ENCODE measurements around the gene C19orf67.

DNA sequence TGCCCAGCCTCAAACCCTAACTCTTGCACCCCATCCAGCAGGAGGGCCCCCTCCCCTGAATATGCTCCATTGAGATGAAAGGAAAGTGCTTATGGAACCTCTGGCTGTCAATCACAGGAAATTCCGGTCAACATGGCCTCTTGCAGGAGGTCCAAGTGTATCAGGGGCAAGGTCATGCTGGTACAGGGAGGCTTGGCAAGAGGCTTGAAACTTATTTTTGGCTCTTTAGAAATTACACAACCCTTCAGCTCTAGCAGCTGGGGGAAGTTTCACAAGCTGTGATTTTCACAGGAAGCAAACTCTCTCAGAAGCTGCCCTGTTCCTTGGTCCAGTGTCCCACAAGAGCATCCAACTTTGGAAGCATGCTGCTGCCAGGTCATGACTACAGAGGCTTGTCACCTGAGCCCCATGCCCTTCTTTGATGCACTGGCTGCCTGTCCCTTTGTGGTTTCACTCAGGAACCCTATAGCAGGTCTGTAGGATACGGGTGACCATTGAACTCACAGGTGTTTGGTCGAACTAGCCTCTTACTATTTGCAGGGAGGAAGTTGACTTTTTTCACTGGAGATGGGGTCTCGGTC is 42.4 kb upstream of the C19orf67 start:
- TF ChIP-seq POLR2A (IDR thresholded peaks at IDR 0.05): no peak
- TF ChIP-seq, protein P1, sequence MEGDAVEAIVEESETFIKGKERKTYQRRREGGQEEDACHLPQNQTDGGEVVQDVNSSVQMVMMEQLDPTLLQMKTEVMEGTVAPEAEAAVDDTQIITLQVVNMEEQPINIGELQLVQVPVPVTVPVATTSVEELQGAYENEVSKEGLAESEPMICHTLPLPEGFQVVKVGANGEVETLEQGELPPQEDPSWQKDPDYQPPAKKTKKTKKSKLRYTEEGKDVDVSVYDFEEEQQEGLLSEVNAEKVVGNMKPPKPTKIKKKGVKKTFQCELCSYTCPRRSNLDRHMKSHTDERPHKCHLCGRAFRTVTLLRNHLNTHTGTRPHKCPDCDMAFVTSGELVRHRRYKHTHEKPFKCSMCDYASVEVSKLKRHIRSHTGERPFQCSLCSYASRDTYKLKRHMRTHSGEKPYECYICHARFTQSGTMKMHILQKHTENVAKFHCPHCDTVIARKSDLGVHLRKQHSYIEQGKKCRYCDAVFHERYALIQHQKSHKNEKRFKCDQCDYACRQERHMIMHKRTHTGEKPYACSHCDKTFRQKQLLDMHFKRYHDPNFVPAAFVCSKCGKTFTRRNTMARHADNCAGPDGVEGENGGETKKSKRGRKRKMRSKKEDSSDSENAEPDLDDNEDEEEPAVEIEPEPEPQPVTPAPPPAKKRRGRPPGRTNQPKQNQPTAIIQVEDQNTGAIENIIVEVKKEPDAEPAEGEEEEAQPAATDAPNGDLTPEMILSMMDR (IDR thresholded peaks at IDR 0.05): no peak

Measured in tibial nerve (tissue), 3 donors.